CD4-positive, alpha-beta T cell (primary cell): Measurements from ENCODE around the gene ARRDC3. TPM values are rescaled to one million over a fixed set of nuclear protein-coding genes. Genes with fewer than 3 reads are reported as not detected.

ENCODE experiments used
- ATAC-seq: fragments of 200-7000 bp; cut with Tn5 transposase; one replicate; pipeline ENCODE4 v1.10.0; 2022; ENCODE audit warnings: mild to moderate bottlenecking; ENCODE audit not compliant: poor library complexity
- CTCF ChIA-PET: fragments of 350-600 bp; sonication (Branson Sonifier 250); formaldehyde crosslinking; loops from one replicate; lab custom pipeline; 2021; ENCODE audit warnings: antibody characterized with exemption, inconsistent platforms; lab: Charles Lee
- POLR2A ChIA-PET: fragments of 350-600 bp; sonication (Branson Sonifier 250); formaldehyde crosslinking; loops from one replicate; lab custom pipeline; 2021; ENCODE audit warnings: antibody characterized with exemption, inconsistent platforms; lab: Charles Lee
- DNase-seq, 14 experiments: peaks; one replicate each; pipeline ENCODE4 v3.0.0-alpha.2; 2013 to 2020; ENCODE audit warnings: mixed read lengths in 2 of 14
- H3K27ac ChIP-seq, 2 donors: one replicate each; pipeline versions ENCODE4 v1.5.1 to v1.7.0; 2013; ENCODE audit warnings: low read length in 2 of 2, low read depth in 1 of 2, mild to moderate bottlenecking in 1 of 2
- H3K27me3 ChIP-seq, 2 experiments: 1 replicate in 1 of 2; 2 replicates in 1 of 2; pipeline versions ENCODE4 v1.6.1 to v1.7.0; 2013; ENCODE audit warnings: low read length in 2 of 2, control low read depth in 1 of 2, mild to moderate bottlenecking in 1 of 2, moderate library complexity in 1 of 2; ENCODE audit not compliant: insufficient read depth in 2 of 2, control insufficient read depth in 1 of 2
- H3K36me3 ChIP-seq: one replicate; pipeline ENCODE4 v1.6.1; 2013; ENCODE audit warnings: low read length, control low read depth; ENCODE audit not compliant: insufficient read depth
- H3K4me1 ChIP-seq: one replicate; pipeline ENCODE4 v1.6.1; 2013; ENCODE audit warnings: low read length, control low read depth; ENCODE audit not compliant: insufficient read depth
- H3K4me3 ChIP-seq: one replicate; pipeline ENCODE4 v1.5.1; 2013; ENCODE audit warnings: mild to moderate bottlenecking, low read length, moderate library complexity
- H3K9me3 ChIP-seq, 2 experiments: 1 replicate in 1 of 2; 2 replicates in 1 of 2; pipeline versions ENCODE4 v1.6.1 to v1.7.0; 2013; ENCODE audit warnings: low read length in 2 of 2, mild to moderate bottlenecking in 2 of 2, control low read depth in 1 of 2, moderate library complexity in 1 of 2; ENCODE audit not compliant: control insufficient read depth in 1 of 2, insufficient read depth in 1 of 2
- H3K27ac Mint-ChIP-seq: one replicate; pipeline ENCODE4 v1.8.0; 2020; ENCODE audit warnings: mixed read lengths
- H3K27me3 Mint-ChIP-seq: one replicate; pipeline ENCODE4 v1.8.0; 2021; ENCODE audit warnings: mixed read lengths
- H3K36me3 Mint-ChIP-seq: one replicate; pipeline ENCODE4 v1.8.0; 2021; ENCODE audit warnings: low read depth, mixed read lengths
- H3K4me1 Mint-ChIP-seq: one replicate; pipeline ENCODE4 v1.8.0; 2021; ENCODE audit warnings: low read depth, mixed read lengths
- H3K4me3 Mint-ChIP-seq: one replicate; pipeline ENCODE4 v1.8.0; 2020; ENCODE audit warnings: mild to moderate bottlenecking, mixed read lengths
- H3K9me3 Mint-ChIP-seq: one replicate; pipeline ENCODE4 v1.8.0; 2020; ENCODE audit warnings: mixed read lengths
- CTCF ChIP-seq: fragments of 200-600 bp; IDR thresholded peaks from one replicate; pipeline ENCODE4 v1.8.0; 2022; ENCODE audit warnings: antibody characterized with exemption, mild to moderate bottlenecking
- intact Hi-C, 2 experiments: fragments of 100-400 bp; cut with DNase I in 1 of 2; cut with micrococcal nuclease in 1 of 2; formaldehyde crosslinking; loops; one replicate each; pipeline versions ENCODE4 v1.15.1 to v1.9.0; 2023 to 2025; cut with DNase I, micrococcal nuclease
- total RNA-seq, 174 experiments: library from RNA in 2 of 174; stranded (reverse) in 2 of 174; gene quantifications; one replicate each; pipeline ENCODE4 v1.2.3 and lab custom pipeline; 2021 to 2026

ARRDC3 gene
- total RNA-seq, 2 experiments from 2014 or later = 273 to 284 TPM

DNA sequence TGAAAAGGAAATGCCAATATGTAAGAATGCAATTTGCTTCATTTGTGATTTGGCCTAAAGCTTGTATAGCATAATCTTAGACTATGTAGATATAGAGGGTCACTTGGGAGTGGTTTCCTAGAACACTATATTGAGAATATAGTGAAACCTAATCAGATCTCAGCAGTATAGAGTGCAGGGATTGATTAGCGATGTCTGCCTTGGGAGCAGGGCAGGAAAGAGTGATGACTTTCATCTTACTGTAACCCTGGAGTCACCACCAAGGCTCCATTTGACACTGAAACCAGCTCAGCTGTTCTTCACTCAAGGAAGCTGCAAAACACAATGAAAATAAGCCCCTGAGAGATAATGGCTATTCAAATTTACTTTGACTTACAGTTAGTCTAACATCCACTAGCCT lies 26.2 kb upstream of the ARRDC3 start:
- Histone ChIP-seq H3K4me3 (no peak overlapping the region), H3K4me1 (no peaks in the 10 kb centered on the region), H3K27me3 (no peaks in the 10 kb centered on the region), H3K9me3 (no peaks in the 10 kb centered on the region), H3K36me3 (no peaks in the 10 kb centered on the region), H3K27ac (no peak overlapping the region)
- ChIA-PET POLR2A (no interaction called here), CTCF (no interaction called here)
- TF ChIP-seq CTCF = no peak
- ATAC-seq (no peak), DNase-seq (no peak)
- no peaks in the 10 kb centered on the region for H3K36me3 Mint-ChIP-seq
- H3K4me1 Mint-ChIP-seq = no peaks in the 10 kb centered on the region
- no peaks in the 10 kb centered on the region for H3K9me3 Mint-ChIP-seq
- intact Hi-C loops = no loop called here
- H3K27ac Mint-ChIP-seq = no peak overlapping the region
- H3K4me3 Mint-ChIP-seq = no peak overlapping the region
- H3K27me3 Mint-ChIP-seq = no peaks in the 10 kb centered on the region

DNA sequence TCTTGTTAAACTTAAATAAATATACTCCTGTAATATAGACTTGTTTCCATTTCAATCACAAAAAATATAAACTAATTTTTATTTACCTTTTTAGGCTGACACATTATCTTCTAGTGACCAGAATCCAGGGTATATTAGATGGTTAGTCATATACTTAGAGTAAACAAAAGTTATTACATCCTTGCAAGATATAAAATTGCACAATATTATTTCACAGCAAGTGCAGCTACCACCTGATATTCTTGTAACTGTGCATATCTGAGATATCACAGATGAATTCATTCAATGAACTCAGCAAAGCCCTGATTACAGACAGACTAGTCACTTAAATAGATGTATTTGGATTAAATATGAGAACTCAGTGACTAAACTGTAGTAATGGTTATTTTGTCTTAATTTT lies 25.6 kb upstream of the ARRDC3 start:
- H3K9me3 Mint-ChIP-seq = no peaks in the 10 kb centered on the region
- H3K36me3 Mint-ChIP-seq = no peaks in the 10 kb centered on the region
- no peaks in the 10 kb centered on the region for H3K36me3 ChIP-seq
- H3K4me3 Mint-ChIP-seq = no peak overlapping the region
- H3K4me1 ChIP-seq = no peaks in the 10 kb centered on the region
- no peak for TF ChIP-seq CTCF
- intact Hi-C loops = no loop called here
- CTCF ChIA-PET = no interaction called here
- POLR2A ChIA-PET = no interaction called here
- H3K27me3 ChIP-seq = no peaks in the 10 kb centered on the region
- no peaks in the 10 kb centered on the region for H3K4me1 Mint-ChIP-seq
- DNase-seq (no peak), ATAC-seq (no peak)
- H3K9me3 ChIP-seq = no peaks in the 10 kb centered on the region
- H3K27me3 Mint-ChIP-seq = no peaks in the 10 kb centered on the region
- H3K27ac Mint-ChIP-seq = no peak overlapping the region
- no peak overlapping the region for H3K4me3 ChIP-seq
- H3K27ac ChIP-seq = no peak overlapping the region

DNA sequence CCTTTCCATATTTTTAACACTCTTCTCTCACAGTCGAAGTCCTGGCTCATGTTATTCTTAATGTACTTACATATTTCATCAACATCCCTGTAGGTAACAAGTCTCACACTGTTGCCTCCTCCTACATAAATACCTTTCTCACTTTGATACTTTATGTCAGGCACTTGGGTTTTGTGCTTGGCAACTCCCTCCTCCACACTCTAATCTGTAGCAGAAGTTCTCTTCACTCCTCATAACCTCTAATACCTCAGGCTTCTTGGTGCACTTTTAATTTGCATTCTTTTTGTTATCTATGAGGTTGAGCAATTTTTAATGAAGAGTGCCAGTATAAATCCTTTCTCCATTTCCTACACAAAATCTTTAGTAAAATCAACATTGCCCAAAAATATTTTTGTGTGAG lies 24.1 kb upstream of the ARRDC3 start:
- H3K27me3 Mint-ChIP-seq = no peaks in the 10 kb centered on the region
- H3K9me3 Mint-ChIP-seq = no peaks in the 10 kb centered on the region
- CTCF ChIA-PET = no interaction called here
- DNase-seq (no peak), ATAC-seq (no peak)
- Histone ChIP-seq H3K4me1 (no peaks in the 10 kb centered on the region), H3K4me3 (no peak overlapping the region), H3K27me3 (no peaks in the 10 kb centered on the region), H3K36me3 (no peaks in the 10 kb centered on the region), H3K27ac (no peak overlapping the region), H3K9me3 (no peaks in the 10 kb centered on the region)
- intact Hi-C loops = no loop called here
- H3K27ac Mint-ChIP-seq = no peak overlapping the region
- H3K4me1 Mint-ChIP-seq = no peaks in the 10 kb centered on the region
- no peak overlapping the region for H3K4me3 Mint-ChIP-seq
- TF ChIP-seq CTCF = no peak
- POLR2A ChIA-PET = no interaction called here
- H3K36me3 Mint-ChIP-seq = no peaks in the 10 kb centered on the region
